GM21737 (cell line): ENCODE data around the gene TMEM240.
"Not testable (repeated sequence)": the region's sequence is repeated elsewhere in the genome, so short reads cannot be mapped to it uniquely, and the experiment has no call there.

Experiments
- ATAC-seq: cut with Tn5 transposase; IDR thresholded peaks from one replicate; pipeline ENCODE4 v1.9.1; 2021; ENCODE audit warnings: mild to moderate bottlenecking, moderate library complexity; ENCODE audit not compliant: unreplicated experiment

TMEM240 gene

GRCh38 chr1:1541956-1542765 is 1.7 kb upstream of the TMEM240 start:
- ATAC-seq, result no peak

- no peak for ATAC-seq
These were observed 599 bp upstream of the TMEM240 start for GRCh38 chr1:1540818-1541628.

GRCh38 chr1:1539310-1540089 is 924 bp downstream of the TMEM240 start:
- ATAC-seq, result no peak

GRCh38 chr1:1538989-1539309 is 1.5 kb downstream of the TMEM240 start:
- ATAC-seq, result no peak

DNA sequence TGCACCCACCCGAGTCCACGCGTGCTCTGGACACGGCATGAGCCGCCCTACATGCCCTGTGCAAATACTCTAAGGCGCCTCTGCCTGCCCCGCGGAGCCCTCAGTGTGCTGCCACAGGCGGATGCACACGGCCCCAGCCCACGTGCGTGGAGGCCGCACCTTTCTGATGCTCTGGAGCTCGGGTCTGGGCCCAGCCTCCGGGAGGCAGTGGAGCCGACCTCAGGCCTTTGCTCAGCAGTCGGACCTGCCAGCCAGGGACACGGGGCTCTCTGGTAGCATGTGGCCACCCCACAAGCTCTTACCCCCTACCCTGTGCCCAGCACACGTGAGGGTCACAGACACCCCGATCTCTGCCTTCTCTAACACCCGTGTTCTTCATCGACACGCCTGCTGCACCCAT is 2.1 kb downstream of the TMEM240 start:
- ATAC-seq, result no peak

DNA sequence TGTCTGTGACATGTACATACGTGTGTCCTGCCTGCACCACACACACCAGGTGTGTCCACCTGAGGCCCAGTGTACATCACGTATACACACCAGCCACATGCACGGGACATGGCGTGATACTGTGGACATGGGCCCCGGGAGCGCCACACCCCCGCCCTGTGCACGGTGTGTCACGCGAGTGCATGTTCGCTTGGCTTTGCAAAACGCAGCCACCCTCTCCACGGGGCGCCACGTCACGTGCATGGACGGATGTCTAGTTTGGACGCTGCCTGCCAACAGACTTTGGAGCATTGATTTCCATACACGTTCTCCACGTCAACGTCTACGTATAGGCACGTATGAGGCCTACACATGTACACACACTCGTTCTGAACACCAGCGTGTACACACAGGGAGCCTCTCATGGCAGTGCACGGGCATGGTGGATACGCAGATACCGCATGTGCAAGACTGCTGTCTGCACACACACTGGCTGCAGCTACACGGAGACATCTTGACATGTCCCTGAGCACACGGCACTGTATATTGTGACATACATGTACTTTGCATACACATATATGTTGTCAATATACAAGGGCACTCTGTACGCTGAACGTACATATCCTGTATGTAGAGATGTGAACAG is 2.7 kb downstream of the TMEM240 start:
- ATAC-seq, result no peak

DNA sequence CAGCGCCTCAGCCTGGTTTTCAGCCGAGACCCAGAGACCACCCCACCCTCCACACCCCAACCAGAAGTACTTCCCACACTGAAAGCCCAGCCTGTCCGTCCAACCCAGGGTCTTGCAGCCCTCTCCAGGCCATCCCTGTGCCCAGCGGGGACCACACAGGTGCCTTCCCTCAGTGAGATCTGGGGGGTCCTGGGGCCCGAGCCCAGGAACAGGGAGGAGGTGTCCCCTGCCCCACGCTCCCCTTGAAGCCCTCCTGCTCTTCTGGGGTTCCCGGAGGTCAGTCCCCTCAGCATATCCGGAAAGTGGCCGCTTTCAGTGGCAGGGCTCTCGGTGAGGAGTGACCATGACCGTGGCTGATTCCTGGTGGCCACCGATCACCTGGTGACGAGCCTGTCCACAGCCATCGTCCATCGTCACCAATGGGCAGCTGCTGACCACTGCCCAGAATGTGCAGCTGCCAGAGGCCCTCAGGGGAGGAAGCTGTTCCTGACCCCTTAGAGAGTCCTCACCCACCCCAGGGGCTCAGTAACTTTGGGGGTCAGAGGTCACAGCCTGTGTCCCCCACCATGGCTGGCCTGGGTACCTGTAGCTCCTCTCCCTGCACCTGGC is 3.4 kb downstream of the TMEM240 start:
- ATAC-seq, result no peak

DNA sequence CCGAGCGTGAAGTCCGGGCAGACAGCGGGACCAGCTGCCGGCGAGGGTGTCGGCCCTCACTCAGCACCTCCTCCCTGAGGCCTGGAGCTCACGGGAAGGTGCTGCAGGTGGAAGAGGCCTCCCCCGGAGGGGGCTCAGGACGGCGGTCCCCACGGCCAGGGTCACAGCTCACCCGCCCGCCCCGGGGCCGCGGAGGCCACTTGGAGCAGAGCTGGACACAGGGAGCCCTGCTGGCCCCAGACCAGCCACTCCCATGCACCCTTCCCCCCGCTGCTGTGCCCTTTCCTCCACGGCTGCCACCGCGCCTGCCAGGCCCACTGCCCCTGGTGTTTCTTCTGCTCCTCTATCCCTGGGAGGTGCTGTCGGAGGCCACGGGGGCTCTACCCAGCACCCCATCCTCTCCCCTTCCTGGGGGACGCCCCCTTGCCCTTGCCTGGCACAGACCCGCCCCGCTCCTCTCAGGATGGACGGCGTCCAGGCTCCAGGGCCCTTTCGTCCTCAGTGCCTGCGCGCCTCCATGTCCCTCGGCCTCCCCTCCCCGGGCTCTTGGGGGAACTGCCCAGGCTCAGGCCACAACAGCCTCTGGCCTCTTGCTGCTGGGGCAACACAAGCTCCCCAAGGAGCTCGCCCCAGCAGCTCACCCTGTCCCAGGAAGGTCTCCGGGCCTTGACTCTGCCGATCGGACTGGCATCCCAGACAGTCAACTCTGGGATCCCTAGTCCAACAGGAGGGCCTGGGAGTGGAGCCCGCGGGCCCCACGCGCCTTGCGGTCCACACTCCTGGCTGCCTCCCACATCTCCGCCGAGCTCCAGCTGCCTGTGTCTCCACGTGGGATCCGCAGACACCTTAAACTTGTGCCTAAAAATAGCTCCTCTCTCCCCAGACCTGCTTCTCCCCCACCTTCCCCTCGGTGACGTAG is 4.1 kb downstream of the TMEM240 start:
- ATAC-seq, result no peak

- ATAC-seq, result no peak
These were observed 5.0 kb downstream of the TMEM240 start for GRCh38 chr1:1535201-1536018.

GRCh38 chr1:1534401-1535154 is 5.8 kb downstream of the TMEM240 start:
- ATAC-seq, result no peak

DNA sequence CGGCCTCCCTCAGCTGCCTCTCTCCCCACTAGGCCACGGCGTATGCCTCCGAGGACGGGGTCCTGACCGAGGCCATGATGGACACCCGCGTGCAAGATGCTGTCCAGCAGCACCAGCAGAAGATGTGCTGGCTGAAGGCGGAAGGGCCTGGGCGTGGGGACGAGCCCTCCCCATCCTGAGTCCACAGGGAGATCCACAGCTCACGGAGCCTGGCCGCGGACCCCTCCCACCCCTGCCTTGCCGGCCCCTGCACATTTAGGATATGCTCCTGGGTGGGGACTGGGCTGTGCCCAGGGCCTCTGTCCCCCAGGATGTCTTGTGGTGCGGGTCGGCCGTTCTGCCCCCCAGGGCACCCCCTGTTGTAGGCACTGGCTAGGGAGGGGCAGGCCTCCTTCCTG is 6.5 kb downstream of the TMEM240 start:
- not testable (repeated sequence) for ATAC-seq

DNA sequence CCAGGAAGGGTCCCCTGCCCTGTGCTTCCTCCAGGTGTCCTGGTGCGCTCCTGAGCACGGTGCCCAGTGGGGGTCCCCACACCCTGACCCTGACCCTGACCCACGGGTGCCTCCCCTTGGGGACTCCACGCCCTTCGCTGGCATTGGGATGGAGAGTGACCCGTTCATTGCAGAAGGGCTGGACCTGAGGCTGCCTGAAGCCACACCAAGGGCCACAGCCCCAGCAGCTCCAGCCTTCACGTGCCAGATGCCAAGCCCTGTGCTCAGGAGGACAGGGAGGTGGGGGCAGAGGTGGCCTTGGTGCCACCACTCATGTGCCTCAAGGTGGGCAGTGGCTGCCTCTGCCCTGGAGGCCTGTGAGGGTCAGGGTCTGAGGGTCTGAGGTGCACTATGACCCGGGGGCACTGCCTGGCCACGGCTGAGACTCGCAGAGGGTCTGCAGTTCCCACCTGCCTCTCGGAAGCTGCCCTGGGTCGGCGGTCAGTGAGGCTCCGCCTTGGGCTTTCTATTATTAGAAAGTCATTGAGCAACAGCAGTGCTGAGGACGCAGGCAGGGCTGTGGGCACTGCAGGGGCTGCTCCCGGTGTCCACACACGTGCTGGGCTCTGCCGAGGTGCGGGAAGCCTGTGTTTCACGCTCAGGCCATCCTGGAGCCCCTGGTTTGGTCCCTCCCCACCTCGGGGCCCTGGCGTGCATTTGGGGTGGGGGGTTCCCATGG is 7.1 kb downstream of the TMEM240 start:
- ATAC-seq, result not testable (repeated sequence)

- ATAC-seq, result no peak
These were observed 8.5 kb downstream of the TMEM240 start for GRCh38 chr1:1531947-1532346.

DNA sequence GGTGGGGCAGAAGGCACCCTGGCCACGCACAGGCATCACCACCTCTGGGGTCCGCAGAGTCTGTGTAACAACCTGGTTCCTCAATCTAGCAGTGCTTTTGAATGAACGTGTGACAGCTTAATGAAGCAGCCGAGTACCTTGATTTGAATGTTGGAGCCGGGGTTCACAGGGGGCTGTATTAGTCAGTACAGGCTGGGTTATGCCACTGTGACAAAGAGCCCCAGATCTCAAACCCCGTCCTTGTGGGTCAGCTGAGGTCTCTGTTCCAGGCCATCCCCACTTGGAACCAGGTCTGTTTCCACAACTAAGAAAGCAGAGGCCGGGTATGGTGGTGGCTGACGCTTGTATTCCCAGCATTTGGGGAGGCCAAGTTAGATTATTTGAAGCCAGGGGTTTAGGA is 10.5 kb downstream of the TMEM240 start:
- no peak for ATAC-seq

- ATAC-seq, result no peak
These were observed 11.1 kb downstream of the TMEM240 start for GRCh38 chr1:1529321-1529720.

DNA sequence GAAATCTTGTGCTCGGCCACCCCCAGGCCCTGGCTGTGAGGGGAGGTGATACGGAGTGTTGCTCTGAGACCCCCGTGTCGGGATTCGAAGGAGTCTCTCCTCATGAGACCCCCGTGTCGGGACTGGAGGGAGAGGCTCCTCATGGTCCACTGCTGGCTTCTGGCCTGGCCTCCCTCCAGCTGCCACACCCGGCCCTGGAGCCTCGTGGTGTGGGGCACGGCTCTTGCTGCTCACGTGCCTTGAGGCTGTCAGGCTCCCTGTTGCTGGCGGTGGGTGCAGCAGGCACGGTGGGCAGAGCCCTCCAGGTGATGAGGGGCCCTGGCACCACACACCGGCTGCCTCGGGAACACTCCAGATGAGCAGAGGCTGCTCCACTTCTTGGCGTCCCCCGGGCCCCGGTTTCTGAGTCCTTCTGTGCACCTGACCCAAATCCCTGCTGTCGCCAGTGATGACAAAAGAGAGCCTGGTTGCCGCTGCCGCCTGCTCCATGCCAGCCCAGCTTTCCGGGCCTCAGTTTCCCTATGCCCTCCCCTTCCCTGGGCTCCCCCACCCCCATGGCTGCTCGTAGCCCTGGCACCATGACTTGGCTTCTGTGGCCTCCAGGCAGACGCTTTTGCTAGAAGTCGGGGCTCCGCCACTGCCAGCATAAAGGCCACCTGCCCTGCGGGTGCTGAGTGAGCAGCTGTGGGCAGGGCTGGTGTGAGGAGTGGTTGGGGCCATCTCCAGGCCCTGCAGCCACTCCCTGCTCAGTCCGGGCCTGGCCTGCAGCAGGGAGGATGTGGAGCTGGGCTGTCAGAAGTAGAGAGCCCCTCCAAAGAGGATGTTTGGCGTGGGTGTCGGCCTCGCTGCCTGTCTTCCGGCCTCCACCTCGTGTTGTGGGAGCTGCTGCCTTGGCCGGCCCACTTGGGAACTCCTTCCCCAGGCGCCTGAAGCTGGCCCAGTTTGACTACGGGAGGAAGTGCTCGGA is 11.8 kb downstream of the TMEM240 start:
- no peak for ATAC-seq
